A673 (cell line): ENCODE data around the gene DIP2C. TPM values are rescaled to one million over a fixed set of nuclear protein-coding genes. Genes with fewer than 3 reads are reported as not detected.

Experiments used
- BruUV-seq: library from RNA; stranded (reverse); fragments of 400-500 nt; replicated peaks from 2 replicates; lab custom pipeline; 2021; lab: Mats Ljungman, UMichigan
- CTCF ChIA-PET: fragments of 300-600 bp; sonication (Branson Sonifier 250); formaldehyde crosslinking; loops from one replicate; lab custom pipeline; 2022; ENCODE audit warnings: antibody characterized with exemption; lab: Charles Lee
- POLR2A ChIA-PET: fragments of 300-600 bp; sonication (Branson Sonifier 250); formaldehyde crosslinking; loops from one replicate; lab custom pipeline; 2022; ENCODE audit warnings: antibody characterized with exemption; ENCODE audit not compliant: low non-redundant PET; lab: Charles Lee
- DNase-seq: peaks from one replicate; pipeline ENCODE4 v3.0.0-alpha.2; 2015; ENCODE audit warnings: low spot score
- H3K27ac ChIP-seq: fragments of 200-600 bp; sonication (generic); 2 replicates; pipeline ENCODE4 v1.5.1; 2016; ENCODE audit warnings: mixed run types, low read depth, mild to moderate bottlenecking, mixed read lengths, antibody characterized with exemption, low read length; ENCODE audit not compliant: poor library complexity, severe bottlenecking
- H3K27me3 ChIP-seq: fragments of 200-600 bp; sonication (generic); replicated peaks from 2 replicates; pipeline ENCODE4 v1.6.1; 2017; ENCODE audit warnings: mixed run types, low read depth, mild to moderate bottlenecking, mixed read lengths, antibody characterized with exemption, low read length; ENCODE audit not compliant: insufficient read depth, poor library complexity
- H3K36me3 ChIP-seq: fragments of 200-600 bp; sonication (generic); 2 replicates; pipeline ENCODE4 v1.6.1; 2016; ENCODE audit warnings: mixed run types, mild to moderate bottlenecking, mixed read lengths, antibody characterized with exemption, low read length; ENCODE audit not compliant: insufficient read depth, poor library complexity, severe bottlenecking
- H3K4me1 ChIP-seq: fragments of 200-600 bp; sonication (generic); 2 replicates; pipeline ENCODE4 v1.6.1; 2017; ENCODE audit warnings: mixed run types, mild to moderate bottlenecking, mixed read lengths, antibody characterized with exemption, low read length; ENCODE audit not compliant: insufficient read depth, poor library complexity, severe bottlenecking
- H3K4me3 ChIP-seq: fragments of 200-600 bp; sonication (generic); 2 replicates; pipeline ENCODE4 v1.5.1; 2016; ENCODE audit warnings: low read depth, mixed run types, mild to moderate bottlenecking, mixed read lengths, low read length; ENCODE audit not compliant: poor library complexity, severe bottlenecking
- H3K9me3 ChIP-seq: fragments of 200-600 bp; sonication (generic); 2 replicates; pipeline ENCODE4 v1.6.1; 2016; ENCODE audit warnings: mixed run types, low read depth, mild to moderate bottlenecking, mixed read lengths, antibody characterized with exemption, low read length; ENCODE audit not compliant: poor library complexity, severe bottlenecking
- CTCF ChIP-seq: fragments of 300-800, 200-600 bp; sonication (generic); conservative IDR thresholded peaks from 2 replicates; pipeline ENCODE4 v1.5.1; 2017; ENCODE audit warnings: low read depth, mild to moderate bottlenecking, antibody characterized with exemption, low read length, moderate library complexity, mixed read lengths
- EZH2 ChIP-seq: fragments of 200-600 bp; sonication (generic); IDR thresholded peaks from 2 replicates; pipeline ENCODE4 v1.6.1; 2017; ENCODE audit warnings: borderline replicate concordance, low read depth, mild to moderate bottlenecking, mixed read lengths, antibody characterized with exemption, low read length; ENCODE audit not compliant: poor library complexity, severe bottlenecking
- intact Hi-C: fragments of 100-400 bp; cut with micrococcal nuclease; formaldehyde crosslinking; loops from one replicate; pipeline ENCODE4 v1.10.0; 2022; ENCODE audit not compliant: unreplicated experiment
- total RNA-seq: library from RNA; stranded (reverse); gene quantifications from 2 replicates; pipeline ENCODE4 v1.2.3, GENCODE V29; 2021

Gene DIP2C
- total RNA-seq, 1 experiment from 2014 or later: 13.2 TPM

- Histone ChIP-seq H3K9me3 (no peaks in the 10 kb centered on the region), H3K36me3 (no peaks in the 10 kb centered on the region), H3K27me3 (no peaks in the 10 kb centered on the region), H3K4me3 (no peak overlapping the region), H3K4me1 (no peaks in the 10 kb centered on the region), H3K27ac (no peak overlapping the region)
- ChIA-PET POLR2A (no interaction called here), CTCF (no interaction called here)
- DNase-seq: no peak
- no peak for TF ChIP-seq CTCF
- no peak for TF ChIP-seq EZH2
- intact Hi-C loops: no loop called here
- no TSS peak for BruUV-seq
These were observed 337.6 kb downstream of the DIP2C start for GRCh38 chr10:351770-352334.

- Histone ChIP-seq H3K27me3 (no peaks in the 10 kb centered on the region), H3K9me3 (no peaks in the 10 kb centered on the region), H3K4me3 (no peak overlapping the region), H3K27ac (no peak overlapping the region), H3K4me1 (no peaks in the 10 kb centered on the region), H3K36me3 (no peaks in the 10 kb centered on the region)
- TF ChIP-seq CTCF: no peak
- no peak for TF ChIP-seq EZH2
- BruUV-seq: no TSS peak
- POLR2A ChIA-PET: no interaction called here
- DNase-seq: no peak
- CTCF ChIA-PET: no interaction called here
- intact Hi-C loops: no loop called here
These were observed 338.4 kb downstream of the DIP2C start for GRCh38 chr10:350981-351501.

- no peak overlapping the region for H3K4me3 ChIP-seq
- intact Hi-C loops: no loop called here
These were observed 340.4 kb downstream of the DIP2C start for GRCh38 chr10:349081-349480.

More at GRCh38 chr10:349081-349480, 340.4 kb downstream of the DIP2C start:
- no peaks in the 10 kb centered on the region for H3K27me3 ChIP-seq
- ChIA-PET POLR2A (no interaction called here), CTCF (no interaction called here)
- TF ChIP-seq EZH2 (no peak), CTCF (no peak)
- no peak overlapping the region for H3K27ac ChIP-seq
- H3K36me3 ChIP-seq: no peaks in the 10 kb centered on the region
- BruUV-seq: no TSS peak
- no peak for DNase-seq
- H3K4me1 ChIP-seq: no peaks in the 10 kb centered on the region
- no peaks in the 10 kb centered on the region for H3K9me3 ChIP-seq
